Subcutaneous abdominal adipose tissue (tissue), 5 donors: ENCODE measurements around the gene PTPRQ.

ENCODE experiments used
- H3K27ac ChIP-seq: one replicate; pipeline ENCODE4 v1.7.0; 2013; ENCODE audit warnings: low read depth, mild to moderate bottlenecking, inconsistent platforms, low read length, moderate library complexity
- H3K27me3 ChIP-seq, 5 donors: one replicate each; pipeline ENCODE4 v1.7.0; 2013; ENCODE audit warnings: low read length in 5 of 5, inconsistent platforms in 1 of 5; ENCODE audit not compliant: control insufficient read depth in 5 of 5, insufficient read depth in 4 of 5
- H3K36me3 ChIP-seq, 5 donors: one replicate each; pipeline ENCODE4 v1.7.0; 2013; ENCODE audit warnings: low read length in 5 of 5; ENCODE audit not compliant: control insufficient read depth in 5 of 5, insufficient read depth in 5 of 5
- H3K4me1 ChIP-seq, 5 donors: one replicate each; pipeline ENCODE4 v1.7.0; 2013; ENCODE audit warnings: low read length in 5 of 5, mild to moderate bottlenecking in 3 of 5, moderate library complexity in 1 of 5; ENCODE audit not compliant: control insufficient read depth in 5 of 5, insufficient read depth in 5 of 5
- H3K4me3 ChIP-seq, 5 donors: one replicate each; pipeline ENCODE4 v1.7.0; 2013; ENCODE audit warnings: low read length in 5 of 5, low read depth in 1 of 5
- H3K9ac ChIP-seq, 5 donors: one replicate each; pipeline ENCODE4 v1.7.0; 2013; ENCODE audit warnings: low read length in 5 of 5, mild to moderate bottlenecking in 4 of 5, moderate library complexity in 3 of 5
- H3K9me3 ChIP-seq, 5 donors: one replicate each; pipeline ENCODE4 v1.7.0; 2013; ENCODE audit warnings: low read length in 5 of 5; ENCODE audit not compliant: control insufficient read depth in 5 of 5
- donor health status: healthy.
- donor health status: healthy.
- donor health status: healthy.
- donor health status: healthy.
- donor health status: healthy.

Gene PTPRQ

DNA sequence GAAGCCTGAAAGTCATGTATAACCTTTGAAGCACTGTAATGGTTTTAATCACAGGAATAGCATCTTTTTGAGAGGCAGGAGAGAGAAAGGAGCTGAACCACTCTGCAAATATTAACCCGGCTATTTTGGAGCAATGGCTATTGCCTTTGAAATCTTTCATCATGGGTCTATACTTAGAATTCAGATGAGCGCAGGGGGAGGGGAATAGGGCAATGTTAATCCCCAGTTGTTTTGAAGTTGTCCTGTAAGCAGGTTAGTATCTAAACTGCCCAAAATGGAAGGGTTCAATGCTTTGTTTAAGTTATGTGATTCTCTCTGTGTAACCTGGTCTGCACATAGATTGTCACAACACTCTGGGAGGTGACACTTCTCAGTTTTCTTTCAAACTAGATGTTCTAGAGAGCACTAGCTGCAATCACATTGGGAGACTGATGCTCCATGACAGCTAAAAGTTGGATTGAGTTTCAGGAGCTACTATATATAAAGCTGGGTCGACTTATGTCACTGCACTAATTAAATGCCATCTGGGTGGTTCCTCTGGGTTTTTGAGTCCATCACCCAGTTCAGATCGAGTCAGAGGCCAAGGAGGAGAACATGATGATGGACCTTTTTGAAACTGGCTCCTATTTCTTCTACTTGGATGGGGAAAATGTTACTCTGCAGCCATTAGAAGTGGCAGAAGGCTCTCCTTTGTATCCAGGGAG lies 263.2 kb downstream of the PTPRQ start, which contains the start of gene MYF6:
TSS of gene MYF6 (plus strand) at position 509 of the 704 bp plus-strand sequence. CDS start at position 595, 86 bp downstream.
- Histone ChIP-seq H3K4me3 (peak within 1 kb of the TSS in 4 of 5 donors; percentile 40 to 69 (median 48)), H3K27me3 (peaks cover 3 to 16% (median 11%) of the 10 kb centered on the region in 5 donors), H3K27ac (no peak within 1 kb of the TSS), H3K36me3 (no peaks in the 10 kb centered on the region), H3K9ac (no peak within 1 kb of the TSS), H3K9me3 (no peaks in the 10 kb centered on the region), H3K4me1 (peaks cover 0 to 25% (median 22%) of the 10 kb centered on the region in 5 donors)

DNA sequence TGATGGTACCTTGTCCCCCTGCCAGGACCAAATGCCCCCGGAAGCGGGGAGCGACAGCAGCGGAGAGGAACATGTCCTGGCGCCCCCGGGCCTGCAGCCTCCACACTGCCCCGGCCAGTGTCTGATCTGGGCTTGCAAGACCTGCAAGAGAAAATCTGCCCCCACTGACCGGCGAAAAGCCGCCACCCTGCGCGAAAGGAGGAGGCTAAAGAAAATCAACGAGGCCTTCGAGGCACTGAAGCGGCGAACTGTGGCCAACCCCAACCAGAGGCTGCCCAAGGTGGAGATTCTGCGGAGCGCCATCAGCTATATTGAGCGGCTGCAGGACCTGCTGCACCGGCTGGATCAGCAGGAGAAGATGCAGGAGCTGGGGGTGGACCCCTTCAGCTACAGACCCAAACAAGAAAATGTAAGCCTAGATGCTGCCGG lies 263.8 kb downstream of the PTPRQ start:
- Histone ChIP-seq H3K9me3 (no peaks in the 10 kb centered on the region), H3K36me3 (no peaks in the 10 kb centered on the region), H3K9ac (no peak overlapping the region), H3K4me1 (peaks cover 0 to 24% (median 17%) of the 10 kb centered on the region in 5 donors), H3K4me3 (no peak overlapping the region), H3K27ac (no peak overlapping the region), H3K27me3 (peaks cover 3 to 16% (median 11%) of the 10 kb centered on the region in 5 donors)

- Histone ChIP-seq H3K4me3 (peak overlapping the region; percentile 40 to 69 (median 53)), H3K4me1 (peaks cover 0 to 19% (median 11%) of the 10 kb centered on the region in 5 donors), H3K27me3 (peaks cover 3 to 16% (median 11%) of the 10 kb centered on the region in 5 donors)
Observed at GRCh38 chr12:80708259-80708974, 264.4 kb downstream of the PTPRQ start.

GRCh38 chr12:80708975-80709328 lies 264.9 kb downstream of the PTPRQ start:
- Histone ChIP-seq H3K36me3 (no peaks in the 10 kb centered on the region), H3K27ac (no peak overlapping the region), H3K9ac (no peak overlapping the region), H3K4me1 (peaks cover 0 to 21% (median 10%) of the 10 kb centered on the region in 5 donors), H3K9me3 (no peaks in the 10 kb centered on the region), H3K27me3 (peaks cover 3 to 20% (median 11%) of the 10 kb centered on the region in 5 donors), H3K4me3 (peak overlapping the region; percentile 40 to 69 (median 53))

More at GRCh38 chr12:80708259-80708974, 264.4 kb downstream of the PTPRQ start:
- Histone ChIP-seq H3K9me3 (no peaks in the 10 kb centered on the region), H3K27ac (no peak overlapping the region), H3K36me3 (no peaks in the 10 kb centered on the region), H3K9ac (no peak overlapping the region)

- peak overlapping the region in 1 of 5 donors; percentile 14 for H3K9ac ChIP-seq
- no peaks in the 10 kb centered on the region for H3K36me3 ChIP-seq
- no peaks in the 10 kb centered on the region for H3K9me3 ChIP-seq
- peak overlapping the region in 1 of 5 donors; percentile 45 for H3K4me3 ChIP-seq
- H3K27ac ChIP-seq, result no peak overlapping the region
- H3K27me3 ChIP-seq, result peaks cover 6 to 26% (median 18%) of the 10 kb centered on the region in 5 donors
- H3K4me1 ChIP-seq, result peaks cover 0 to 24% (median 10%) of the 10 kb centered on the region in 5 donors
Observed at GRCh38 chr12:80709811-80710726, 266.0 kb downstream of the PTPRQ start.

GRCh38 chr12:80710727-80711449 lies 266.9 kb downstream of the PTPRQ start:
- Histone ChIP-seq H3K27me3 (peaks cover 6 to 33% (median 24%) of the 10 kb centered on the region in 5 donors), H3K27ac (no peak overlapping the region), H3K36me3 (no peaks in the 10 kb centered on the region), H3K9me3 (no peaks in the 10 kb centered on the region), H3K9ac (no peak overlapping the region), H3K4me3 (no peak overlapping the region), H3K4me1 (peaks cover 0 to 24% (median 10%) of the 10 kb centered on the region in 5 donors)

DNA sequence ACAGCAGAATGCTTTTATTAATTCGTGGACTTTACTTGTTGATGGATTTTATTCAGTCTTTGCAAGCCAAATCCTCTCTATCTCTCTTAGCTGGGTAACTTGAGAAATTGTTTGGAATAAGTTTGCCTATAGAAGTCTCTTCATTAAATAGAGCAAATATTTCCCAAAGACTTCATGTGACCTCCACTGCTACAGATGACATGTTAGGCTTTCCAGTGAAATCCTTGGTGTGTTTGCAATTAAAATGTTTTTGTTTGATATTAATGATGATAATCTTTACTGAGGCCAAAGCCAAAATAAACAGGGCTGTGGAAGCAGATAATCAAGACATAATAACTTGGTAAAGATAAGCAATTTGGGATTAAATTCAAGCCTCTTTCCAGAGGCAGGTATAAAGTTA lies 267.8 kb downstream of the PTPRQ start:
- Histone ChIP-seq H3K4me3 (no peak overlapping the region), H3K27ac (no peak overlapping the region), H3K4me1 (peaks cover 0 to 24% (median 10%) of the 10 kb centered on the region in 5 donors), H3K9ac (no peak overlapping the region), H3K27me3 (peaks cover 8 to 43% (median 30%) of the 10 kb centered on the region in 5 donors), H3K9me3 (peaks cover 0 to under 1% (median 0%) of the 10 kb centered on the region in 5 donors), H3K36me3 (no peaks in the 10 kb centered on the region)

GRCh38 chr12:80712866-80713265 lies 268.8 kb downstream of the PTPRQ start:
- peaks cover 11 to 46% (median 34%) of the 10 kb centered on the region in 5 donors for H3K27me3 ChIP-seq
- H3K9ac ChIP-seq, result no peak overlapping the region
- no peak overlapping the region for H3K27ac ChIP-seq
- no peak overlapping the region for H3K4me3 ChIP-seq
- no peaks in the 10 kb centered on the region for H3K36me3 ChIP-seq
- H3K4me1 ChIP-seq, result peaks cover 0 to 22% (median 10%) of the 10 kb centered on the region in 5 donors
- peaks cover 0 to 3% (median 2%) of the 10 kb centered on the region in 5 donors for H3K9me3 ChIP-seq

DNA sequence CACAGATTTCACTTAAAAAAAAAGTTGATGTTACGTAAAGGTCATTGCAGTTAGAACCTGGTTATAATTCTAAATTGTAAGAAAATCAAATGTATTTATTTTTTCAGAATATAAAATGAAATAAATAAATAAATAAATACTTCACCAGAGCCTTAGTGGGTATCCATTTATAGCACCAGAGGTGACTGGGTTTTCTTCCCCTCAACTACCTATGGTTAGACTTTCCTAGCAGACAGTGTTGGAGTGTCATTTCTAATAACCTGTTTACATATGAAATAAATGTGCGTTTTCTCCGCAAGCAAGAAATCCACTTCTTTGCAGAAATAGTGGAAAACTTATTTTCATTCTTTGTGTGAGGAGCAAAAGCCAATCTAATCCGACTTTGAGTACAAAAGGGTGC lies 269.4 kb downstream of the PTPRQ start:
- Histone ChIP-seq H3K9me3 (peaks cover 0 to 3% (median 2%) of the 10 kb centered on the region in 5 donors), H3K36me3 (no peaks in the 10 kb centered on the region), H3K27me3 (peaks cover 11 to 42% (median 32%) of the 10 kb centered on the region in 5 donors), H3K27ac (no peak overlapping the region), H3K4me1 (peaks cover 0 to 17% (median 6%) of the 10 kb centered on the region in 5 donors), H3K9ac (no peak overlapping the region), H3K4me3 (peak overlapping the region in 1 of 5 donors; percentile 5)
